Posterior vena cava (tissue), 2 donors: ENCODE results near the gene TMUB1. TPM values are rescaled to one million over a fixed set of nuclear protein-coding genes. Genes with fewer than 3 reads are reported as not detected.

ENCODE experiments used
- total RNA-seq, 2 donors: library from RNA; stranded (reverse); fragmentation: NEBNext Ultra II Directional; extraction: Animal tissue kit (Norgen Biotek cat#: 25700); gene quantifications; one replicate each; pipeline ENCODE4 v1.2.1, GENCODE V29; 2021
- donor health status: DM: yes; HTN: yes; CAD: no.
- donor health status: DM: yes; HTN: yes; CAD: no.

Gene TMUB1
- total RNA-seq, 2 donors from 2014 or later: 27.4 to 27.7 TPM

Other genes starting within 250 kb of the TMUB1 start
- gene AOC1, start 231.0 kb downstream of the TMUB1 start, total RNA-seq: under 1 TPM in 1 of 2 donors, not detected in 1; 0.46 TPM
- gene KCNH2, start 105.2 kb downstream of the TMUB1 start, total RNA-seq: 10 to 100 TPM; 27.3 to 37.3 TPM
- gene NOS3, start 92.5 kb downstream of the TMUB1 start, total RNA-seq: 10 to 100 TPM; 27.9 to 71.8 TPM
- not detected for gene ATG9B, start 59.0 kb downstream of the TMUB1 start, total RNA-seq
- 10 to 100 TPM; 19.2 to 24.5 TPM for gene ABCB8, start 55.0 kb downstream of the TMUB1 start, total RNA-seq
- 1 to 10 TPM; 1.4 to 1.5 TPM for gene ASIC3, start 35.0 kb downstream of the TMUB1 start, total RNA-seq
- gene CDK5, start 25.6 kb downstream of the TMUB1 start, total RNA-seq: 1 to 10 TPM; 5.2 to 7.3 TPM
- 100 to 1,000 TPM; 105 to 212 TPM for gene SLC4A2, start 23.9 kb downstream of the TMUB1 start, total RNA-seq
- 10 to 100 TPM; 35.5 to 56.3 TPM for gene FASTK, start 2.7 kb downstream of the TMUB1 start, total RNA-seq
- 10 to 100 TPM; 55.7 to 63.6 TPM for gene AGAP3, start 3.0 kb upstream of the TMUB1 start, total RNA-seq
- gene GBX1, start 84.2 kb upstream of the TMUB1 start, total RNA-seq: not detected
- gene ASB10, start 103.8 kb upstream of the TMUB1 start, total RNA-seq: not detected
- 1 to 10 TPM in 1 of 2 donors, not detected in 1; 1.1 TPM for gene H2BK1, start 127.0 kb upstream of the TMUB1 start, total RNA-seq
- 10 to 100 TPM; 24.4 to 27.4 TPM for gene ABCF2, start 143.7 kb upstream of the TMUB1 start, total RNA-seq
- gene CHPF2, start 149.0 kb upstream of the TMUB1 start, total RNA-seq: 10 to 100 TPM; 37.5 to 40.7 TPM
- 10 to 100 TPM; 45.8 to 68.4 TPM for gene SMARCD3, start 165.2 kb upstream of the TMUB1 start, total RNA-seq